SKM-1 treated with dmso at 0.1 percent for 144 hours (cell line): ENCODE results near the gene ADARB2.
"Not testable (repeated sequence)": the region's sequence is repeated elsewhere in the genome, so short reads cannot be mapped to it uniquely, and the experiment has no call there.

Source experiments
- DNase-seq: peaks from one replicate; lab custom pipeline; 2025; ENCODE audit not compliant: unreplicated experiment; lab: John Stamatoyannopoulos, UW

Gene ADARB2

DNA sequence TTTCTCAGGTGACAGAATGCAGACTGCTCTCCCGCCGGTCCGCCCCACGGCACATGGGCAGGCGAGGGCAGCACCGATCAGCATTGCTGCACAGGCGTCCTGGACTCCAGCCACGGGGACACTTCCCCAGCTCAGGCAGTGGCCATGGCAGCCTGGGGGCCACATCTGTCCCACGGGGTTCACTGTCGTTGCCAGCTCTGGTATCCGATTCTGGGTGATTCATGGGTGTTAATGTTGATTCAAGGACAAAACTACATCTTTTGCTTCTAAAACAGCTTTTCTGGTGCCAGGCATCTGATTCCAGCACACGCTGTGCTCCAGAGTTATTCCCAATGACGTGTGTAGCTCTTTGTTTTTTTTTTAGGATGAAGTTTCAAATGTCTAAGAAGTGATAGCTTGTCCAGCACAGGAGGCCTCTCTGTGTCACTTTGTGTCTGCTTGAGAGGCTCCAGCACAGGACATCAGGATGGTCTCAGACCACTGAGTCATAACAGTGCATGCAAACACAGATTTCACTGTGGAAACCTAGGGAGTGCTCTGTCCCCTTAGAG lies 463.1 kb downstream of the ADARB2 start:
- DNase-seq, result no peak

DNA sequence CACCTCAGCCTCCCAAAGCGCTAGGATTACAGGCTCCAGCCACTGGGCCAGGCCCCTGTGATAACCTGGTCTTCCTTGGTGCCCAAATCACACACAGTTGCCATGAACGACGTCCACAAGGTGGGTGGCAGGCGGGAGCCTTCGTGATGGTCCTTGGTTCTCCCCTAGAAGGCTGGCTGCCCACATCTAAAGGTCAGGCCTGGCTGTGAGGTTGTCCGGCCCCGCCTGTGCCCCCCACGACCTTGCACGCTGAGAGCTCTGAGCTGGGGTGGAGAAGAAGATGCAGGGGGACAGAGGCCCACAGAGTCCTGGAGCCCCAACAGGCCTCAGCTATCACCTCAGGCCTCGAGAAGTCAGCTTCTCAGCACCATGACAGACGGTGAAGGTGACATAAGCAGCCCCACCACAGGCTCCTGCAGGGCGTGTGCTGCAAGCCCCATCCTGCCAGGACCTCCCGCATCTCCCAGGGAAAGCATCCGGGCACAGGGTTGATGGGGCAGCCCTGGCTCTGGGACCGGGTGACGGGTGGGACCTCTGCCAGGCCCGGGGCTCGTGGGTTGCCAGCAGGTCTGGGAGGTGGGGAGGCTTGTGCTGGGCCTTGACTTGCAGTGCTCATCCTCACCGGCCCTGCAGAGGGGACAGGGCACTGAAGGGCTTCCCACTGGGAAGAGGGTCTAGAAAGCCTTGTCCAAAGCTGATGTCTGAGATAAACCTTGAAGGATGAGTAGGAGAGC lies 463.8 kb downstream of the ADARB2 start:
- no peak for DNase-seq

DNA sequence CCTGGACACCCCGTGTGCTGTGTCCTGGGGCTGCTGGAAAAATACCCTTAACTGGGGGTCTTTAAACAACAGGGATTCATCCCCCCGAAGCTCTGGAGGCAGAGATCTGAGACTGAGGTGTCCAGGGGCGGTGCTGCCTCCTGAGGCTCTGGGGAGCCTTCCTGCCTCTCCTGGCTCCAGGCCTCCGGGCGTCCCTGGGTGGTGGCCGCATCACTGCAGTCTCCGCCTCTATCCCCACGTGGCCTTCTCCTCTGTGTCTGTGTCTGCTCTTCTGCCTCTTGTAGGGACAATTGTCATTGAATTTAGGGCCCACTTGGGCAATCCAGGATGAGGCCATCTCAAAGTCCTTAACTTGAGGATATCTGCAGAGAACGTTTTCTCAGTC lies 464.6 kb downstream of the ADARB2 start:
- DNase-seq, result no peak

DNA sequence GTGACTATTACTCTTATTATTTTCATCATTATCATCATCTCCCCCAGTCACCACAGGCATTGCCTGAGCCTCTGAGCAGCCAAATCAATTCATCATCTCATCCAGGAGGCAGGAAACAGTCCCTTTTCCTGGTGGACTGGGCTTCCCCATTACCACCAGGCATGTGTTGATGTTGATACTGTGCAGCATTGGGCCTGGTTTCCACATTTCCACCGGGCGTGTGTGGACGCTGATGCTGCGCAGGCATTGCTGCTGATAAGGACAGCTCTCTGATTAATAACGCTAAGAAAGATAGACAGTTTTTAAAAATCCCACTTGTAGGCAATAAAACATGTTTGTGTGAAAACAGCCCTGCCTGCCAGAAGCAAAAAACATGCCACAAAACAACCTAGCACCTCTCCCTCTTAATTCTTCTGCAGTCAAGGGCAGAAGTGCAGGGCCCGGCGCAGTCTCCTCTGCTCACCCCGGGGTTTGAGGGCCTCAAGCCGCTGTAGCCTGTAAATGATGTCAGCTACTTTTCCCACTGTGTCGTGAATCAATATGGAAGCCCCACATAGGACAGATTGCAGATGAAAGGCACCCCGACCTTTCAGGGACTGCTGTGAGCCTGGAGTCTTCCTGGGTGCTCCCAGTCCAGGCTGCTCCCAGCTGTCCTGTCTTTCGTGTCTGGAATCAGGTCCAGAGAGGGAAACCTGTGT lies 465.1 kb downstream of the ADARB2 start:
- no peak for DNase-seq

DNA sequence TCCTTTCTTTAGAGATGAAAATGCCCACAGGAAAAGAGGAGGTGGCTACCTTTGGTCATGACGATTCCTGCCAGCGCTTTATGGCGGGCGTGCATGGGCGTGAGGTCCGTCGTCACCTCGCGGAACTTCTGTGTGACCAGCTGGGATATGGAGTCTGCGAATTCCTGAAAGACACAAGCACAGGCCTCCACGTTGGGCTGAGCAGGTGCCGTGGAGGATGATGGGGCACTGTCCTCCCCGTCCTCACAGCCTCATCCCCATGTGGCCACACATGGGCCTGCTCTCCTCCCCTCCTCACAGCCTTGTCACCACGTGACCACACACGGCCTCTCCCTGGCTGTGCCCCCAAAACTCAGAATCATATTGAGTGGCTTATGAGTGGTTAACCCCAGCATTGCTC lies 466.4 kb downstream of the ADARB2 start:
- no peak for DNase-seq

DNA sequence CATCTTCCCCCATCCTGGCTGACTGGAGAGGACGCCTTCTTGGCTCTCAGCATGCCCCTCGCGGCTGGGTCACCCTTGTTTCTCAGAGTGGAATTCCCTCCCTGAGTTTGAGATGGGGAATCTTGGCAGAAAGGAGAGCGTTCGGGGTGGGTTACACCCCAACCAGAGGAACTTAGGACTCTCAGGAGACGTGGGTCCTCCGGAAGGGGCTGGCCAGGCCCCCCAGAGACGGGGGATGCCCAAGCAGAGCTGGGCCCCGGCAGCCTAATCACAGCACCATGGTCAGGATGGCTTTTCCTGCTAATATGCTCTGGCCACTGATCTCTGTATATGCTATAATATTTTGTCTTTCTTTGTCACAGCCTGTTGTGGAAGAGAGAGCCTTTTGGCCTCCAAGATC lies 466.8 kb downstream of the ADARB2 start:
- DNase-seq, result no peak

DNA sequence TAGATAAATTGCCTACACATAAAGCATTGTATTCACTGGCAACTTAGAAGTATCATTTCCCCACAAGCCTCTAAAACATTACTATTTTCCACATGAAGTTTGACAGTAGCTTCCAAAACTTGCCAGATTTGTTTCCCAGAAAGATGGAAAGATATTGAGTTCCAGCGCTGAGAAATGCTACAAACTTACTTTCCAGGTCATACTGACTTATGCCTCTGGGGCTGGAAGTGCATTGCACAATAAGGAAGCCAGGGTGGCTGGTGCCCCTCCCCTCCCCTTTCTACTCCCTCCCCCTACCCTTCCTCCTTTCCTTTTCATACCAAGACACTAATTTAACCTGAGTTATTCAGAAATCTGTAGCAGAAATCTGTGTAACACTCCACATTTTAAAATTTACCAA lies 468.5 kb downstream of the ADARB2 start:
- peak; percentile 1 for DNase-seq

DNA sequence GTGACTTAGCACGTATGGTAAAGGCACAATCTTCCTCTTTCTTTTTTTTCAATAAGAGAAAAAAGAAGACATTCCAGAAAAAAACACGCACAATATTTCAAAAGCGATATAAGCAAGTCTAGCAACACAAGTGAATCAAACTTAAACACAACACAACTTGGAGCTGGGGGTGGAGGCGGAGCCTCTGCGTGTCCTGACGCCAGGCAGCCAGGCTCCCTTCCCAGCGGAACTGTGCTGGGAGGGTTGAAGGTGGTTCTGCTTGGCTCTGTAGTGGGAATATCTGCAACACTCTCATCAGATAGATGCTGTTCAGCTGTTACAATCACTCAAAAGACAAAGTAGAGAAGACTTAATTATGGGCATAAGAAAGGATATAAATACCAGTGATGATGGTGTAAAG lies 469.8 kb downstream of the ADARB2 start:
- no peak for DNase-seq

DNA sequence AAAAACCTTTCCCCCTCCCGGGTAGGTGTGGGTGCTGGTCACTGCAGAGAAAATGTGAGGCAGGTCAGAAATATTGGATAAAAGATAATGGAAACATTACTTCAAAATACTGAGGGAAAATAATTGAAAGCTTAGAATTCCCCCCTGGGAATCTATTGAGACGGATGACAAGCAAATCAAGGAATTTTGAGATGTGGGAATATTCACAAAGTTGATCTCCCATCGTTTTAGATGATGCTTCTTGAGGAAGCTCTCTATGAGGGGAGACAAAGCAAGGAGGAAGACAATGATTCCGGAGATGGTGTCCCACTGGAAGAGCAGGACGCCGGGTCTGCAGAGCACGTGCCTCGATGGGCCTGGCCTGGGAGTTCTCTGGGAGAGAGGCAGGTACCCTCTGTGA lies 470.2 kb downstream of the ADARB2 start:
- DNase-seq, result no peak

DNA sequence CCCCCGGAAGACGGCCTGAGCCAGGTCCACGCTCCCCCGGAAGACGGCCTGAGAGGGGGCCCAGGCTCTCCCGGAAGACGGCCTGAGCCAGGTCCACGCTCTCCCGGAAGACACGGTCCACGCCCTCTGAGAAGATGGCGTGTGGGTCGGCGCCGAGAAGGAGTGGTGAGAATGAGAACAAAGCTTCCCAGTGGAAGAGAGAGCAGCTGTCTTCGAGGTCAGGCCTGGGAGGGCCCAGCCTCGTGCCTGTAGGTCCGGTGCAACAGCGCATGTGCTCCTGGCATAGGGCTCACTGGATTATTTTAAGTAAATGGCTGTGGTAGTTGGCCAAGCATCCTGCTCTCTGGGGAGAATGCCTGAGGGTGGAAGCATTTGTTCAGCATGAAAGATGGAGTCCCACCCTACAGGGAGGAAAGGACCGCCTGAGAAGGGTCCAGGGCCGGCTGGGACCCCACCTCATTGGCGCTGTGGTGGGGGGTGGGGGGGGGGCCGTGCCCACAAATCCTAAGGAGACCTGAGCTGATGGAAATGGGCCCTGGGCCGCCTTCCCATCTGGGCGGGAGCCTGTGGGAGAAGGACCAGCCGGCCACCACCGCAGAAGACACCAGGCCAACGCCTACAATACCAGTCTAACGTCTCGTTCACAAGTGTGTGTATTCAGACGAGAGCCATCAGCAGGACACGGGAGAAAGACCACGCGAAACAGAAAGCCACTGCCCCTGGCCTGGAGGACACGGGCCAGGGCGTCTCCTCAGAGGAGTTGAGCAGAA lies 471.1 kb downstream of the ADARB2 start:
- no peak for DNase-seq

DNA sequence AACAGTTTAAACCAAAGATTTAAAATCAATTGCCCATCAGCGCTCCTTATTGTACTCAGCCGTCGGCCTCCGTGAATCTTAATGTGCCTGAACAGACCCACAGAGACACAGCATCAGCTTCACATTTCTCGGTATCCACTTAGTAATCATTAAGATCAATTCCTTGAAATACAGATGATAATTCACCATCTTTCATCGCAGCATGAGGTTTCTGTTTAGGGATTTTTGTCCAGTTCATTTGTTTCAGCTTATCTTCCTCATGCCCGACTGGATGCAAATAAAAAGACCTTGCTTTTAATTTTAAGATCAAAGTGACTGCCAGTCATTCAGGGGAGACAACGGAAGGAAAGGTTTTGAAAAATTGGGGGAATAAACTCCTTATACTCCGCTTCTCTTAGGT lies 473.3 kb downstream of the ADARB2 start:
- DNase-seq, result no peak

DNA sequence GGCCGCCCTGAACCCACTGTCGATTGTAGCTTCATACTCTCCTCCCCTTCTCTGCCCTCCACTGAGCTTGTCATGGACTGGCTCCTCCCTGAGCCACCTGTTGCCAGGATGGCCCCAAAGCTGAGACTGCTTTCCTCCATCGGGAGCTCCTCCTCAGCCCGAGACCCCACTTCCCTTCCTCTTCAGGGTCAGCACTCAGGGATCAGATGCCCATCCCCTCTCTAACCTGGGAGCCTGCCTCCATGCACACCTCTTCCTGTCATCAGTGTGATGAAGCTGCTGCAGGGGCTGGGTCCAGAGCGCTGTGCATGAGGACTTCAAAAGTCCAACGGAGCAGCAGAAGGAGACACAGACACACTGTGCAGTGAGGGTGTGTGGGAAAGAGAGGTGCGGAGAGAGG lies 480.1 kb downstream of the ADARB2 start:
- DNase-seq, result no peak

DNA sequence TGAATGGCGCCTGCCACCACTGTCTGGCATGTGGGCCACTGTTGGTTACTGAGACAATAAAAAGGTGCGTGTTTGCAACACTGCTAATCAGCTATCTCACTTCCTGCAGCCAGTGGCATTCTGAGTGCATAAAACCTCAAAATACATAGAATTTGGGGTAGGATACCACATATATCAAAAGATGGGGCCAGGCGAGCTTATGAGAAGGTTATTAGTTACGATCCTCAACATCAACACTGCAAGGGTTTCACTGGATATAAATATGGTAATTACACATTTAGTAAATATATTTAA lies 480.9 kb downstream of the ADARB2 start:
- DNase-seq, result no peak

DNA sequence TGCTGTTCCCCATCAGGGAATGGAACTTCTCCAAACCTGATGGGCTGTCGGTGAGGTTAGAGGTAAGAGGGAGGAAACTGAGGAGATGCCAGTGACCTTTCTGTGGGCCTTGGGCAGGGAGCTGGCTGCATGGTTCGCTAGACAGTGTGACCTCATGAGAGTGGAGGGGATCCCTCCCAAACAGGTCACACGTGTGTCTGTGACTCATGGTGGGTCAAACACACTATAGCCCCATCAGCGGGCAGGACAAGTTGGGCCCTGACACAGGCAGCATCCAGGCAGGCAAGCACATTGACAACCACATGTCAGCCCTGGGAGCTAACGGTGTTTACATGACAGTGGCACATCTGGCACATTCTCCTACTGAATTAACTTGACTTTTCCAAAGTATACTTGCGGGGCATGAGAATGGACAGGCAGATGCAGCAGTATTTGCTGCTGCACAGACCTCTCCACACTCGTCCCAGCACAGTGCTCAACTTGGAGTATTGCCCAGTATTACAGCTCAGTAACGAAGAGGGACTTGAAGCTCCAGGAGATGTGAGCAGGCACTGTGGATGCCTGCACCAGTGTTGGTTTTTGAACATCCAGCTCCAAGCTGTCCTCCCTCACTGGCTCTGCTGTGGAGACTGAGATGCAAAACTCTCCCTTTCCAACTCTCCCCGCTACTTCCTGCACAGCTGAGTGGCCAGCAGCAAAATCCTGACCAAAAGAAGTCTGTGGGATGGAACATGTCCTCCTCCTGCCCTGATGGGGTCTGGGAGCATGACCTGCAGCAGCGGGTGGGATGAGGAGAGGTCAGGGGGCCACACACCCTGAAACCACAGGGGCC lies 481.5 kb downstream of the ADARB2 start:
- DNase-seq, result no peak

DNA sequence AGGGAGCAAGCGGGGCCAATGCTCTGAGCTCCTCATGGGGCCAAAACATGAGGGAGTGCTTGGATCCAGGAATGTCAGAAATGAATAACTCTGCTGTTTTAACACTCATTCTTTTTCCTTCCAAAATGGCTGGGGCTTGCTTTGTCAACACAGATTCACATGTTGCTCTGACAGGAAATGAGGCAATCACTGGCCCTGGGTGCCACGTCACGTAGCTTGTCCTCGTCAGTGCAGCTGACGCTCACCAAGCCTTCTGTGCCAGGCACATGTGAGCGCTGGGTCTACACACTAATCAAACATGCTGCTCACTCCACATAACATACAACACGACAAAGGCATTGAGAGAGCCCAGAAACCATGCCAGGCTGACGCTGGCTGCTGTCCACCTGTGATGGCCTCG lies 482.2 kb downstream of the ADARB2 start:
- no peak for DNase-seq

DNA sequence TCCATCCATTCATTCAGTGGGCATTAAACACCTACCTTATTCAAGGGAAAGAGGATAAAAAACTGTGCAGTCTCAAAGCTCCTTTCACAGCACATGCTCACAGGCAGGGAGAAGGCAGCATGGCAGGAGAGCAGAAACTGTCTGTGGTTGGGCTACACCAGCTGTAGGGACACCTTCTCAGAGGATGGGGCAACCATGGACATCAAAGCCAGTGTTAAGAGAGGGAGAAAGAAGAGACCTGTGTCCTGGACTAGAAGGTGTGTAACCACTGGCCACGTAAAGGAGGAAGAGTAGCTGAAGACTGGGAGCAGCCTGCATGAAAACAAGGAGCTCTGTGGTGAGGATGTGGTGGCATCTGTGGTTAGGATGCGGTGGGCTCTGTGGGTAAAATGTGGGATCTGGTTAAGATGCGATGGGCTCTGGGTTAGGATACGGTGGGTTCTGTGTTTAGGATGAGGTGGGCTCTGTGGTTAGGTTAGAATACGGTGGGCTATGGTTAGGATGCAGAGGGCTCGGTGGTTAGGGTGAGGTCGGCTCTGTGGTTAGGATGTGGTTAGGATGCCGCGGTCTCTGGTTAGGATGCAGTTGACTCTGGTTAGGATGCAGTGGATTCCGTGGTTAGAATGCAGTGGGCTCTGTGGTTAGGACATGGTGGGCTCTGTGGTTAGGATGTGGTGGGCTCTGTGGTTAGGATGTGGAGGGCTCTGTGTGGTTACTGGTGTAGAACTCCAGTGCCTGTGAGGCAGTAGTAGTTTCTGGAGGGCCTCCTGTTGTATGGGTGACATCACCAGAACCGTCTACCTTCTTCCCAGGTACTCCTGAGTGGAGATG lies 483.6 kb downstream of the ADARB2 start:
- DNase-seq, result no peak

DNA sequence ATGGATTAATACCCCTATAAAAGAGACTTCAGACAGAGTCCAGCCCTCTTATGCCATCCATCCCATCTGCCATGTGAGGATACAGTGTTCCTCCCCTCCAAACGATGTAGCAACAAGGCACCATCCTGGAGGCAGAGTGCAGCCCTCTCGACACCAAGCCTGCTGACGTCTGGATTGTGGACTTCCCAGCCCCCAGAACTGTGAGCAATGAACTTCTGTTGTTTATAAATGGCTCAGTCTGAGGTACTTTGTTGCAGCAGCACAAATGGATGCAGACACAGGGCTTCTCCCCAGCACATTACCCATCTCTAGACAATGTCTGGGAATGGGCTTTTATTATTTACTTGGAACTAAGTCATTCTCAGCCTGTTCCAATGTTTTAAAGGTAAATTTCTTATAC lies 485.6 kb downstream of the ADARB2 start:
- DNase-seq, result no peak

DNA sequence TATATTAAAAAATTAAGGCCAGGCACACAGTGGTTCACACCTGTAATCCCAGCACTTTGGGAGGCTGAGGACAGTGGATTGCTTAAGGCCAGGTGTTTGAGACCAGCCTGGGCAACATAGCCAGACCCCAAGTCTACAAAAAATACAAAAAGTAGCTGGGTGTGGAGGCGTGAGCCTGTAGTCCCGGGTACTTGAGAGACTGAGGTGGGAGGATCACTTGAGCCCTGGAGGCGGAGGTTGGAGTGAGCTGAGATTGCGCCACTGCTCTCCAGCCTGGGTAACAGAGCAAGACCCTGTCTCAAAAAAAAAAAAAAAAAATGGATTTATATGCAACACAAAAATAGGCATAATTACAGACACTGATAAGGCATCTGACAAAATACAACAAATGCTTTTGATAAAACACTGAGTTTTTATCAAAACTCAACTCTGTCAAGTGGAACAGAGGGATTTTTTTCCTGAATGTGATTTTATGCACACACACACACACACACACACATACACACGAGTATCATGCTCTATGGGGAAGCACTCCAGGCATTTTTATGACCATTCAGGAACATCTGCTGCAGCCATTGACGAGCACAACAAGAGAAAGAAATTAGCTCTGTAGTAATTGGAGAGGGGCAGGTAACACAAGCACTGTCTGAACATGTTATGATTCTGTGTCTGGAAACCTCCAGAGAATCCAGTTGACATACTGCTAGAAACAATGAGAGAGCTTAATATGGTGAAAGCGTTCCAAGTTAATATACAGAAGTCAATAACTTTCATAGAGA lies 488.0 kb downstream of the ADARB2 start:
- no peak for DNase-seq

DNA sequence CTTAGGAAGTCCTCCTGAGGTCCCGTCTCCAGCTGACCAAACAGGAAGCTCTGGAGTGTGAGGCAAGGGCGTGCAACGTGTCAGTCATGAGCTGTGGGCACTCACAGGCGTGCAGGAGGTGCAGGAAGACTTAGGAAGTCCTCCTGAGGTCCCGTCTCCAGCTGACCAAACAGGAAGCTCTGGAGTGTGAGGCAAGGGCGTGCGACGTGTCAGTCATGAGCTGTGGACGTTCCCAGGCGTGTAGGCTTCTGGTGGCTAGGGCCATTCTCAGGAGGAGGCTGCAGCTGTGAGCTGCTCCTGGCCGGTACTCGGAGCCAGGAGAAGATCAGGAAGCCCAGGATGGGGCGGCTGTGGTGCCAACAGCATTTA lies 489.1 kb downstream of the ADARB2 start:
- DNase-seq, result not testable (repeated sequence)
